K562 (cell line): ENCODE results near the gene ANKDD1A. TPM values are rescaled to one million over a fixed set of nuclear protein-coding genes. Genes with fewer than 3 reads are reported as not detected.

Experiments
- ATAC-seq: fragments of 200-7000 bp; cut with Tn5 transposase; 3 replicates; pipeline ENCODE4 v1.9.1; 2020; ENCODE audit warnings: moderate library complexity
- BruUV-seq: library from RNA; stranded (reverse); fragments of 400-500 nt; replicated peaks from 2 replicates; lab custom pipeline; 2021; lab: Mats Ljungman, UMichigan
- CTCF ChIA-PET: fragments of 300-600 bp; formaldehyde crosslinking; extraction: SDS; loops from one replicate; lab custom pipeline; 2021; ENCODE audit warnings: low intra/inter-chr PET ratio; lab: Yijun Ruan, JAX
- POLR2A ChIA-PET: fragments of 300-600, 350-650 bp; sonication (Branson Sonifier 250); formaldehyde crosslinking; extraction: SDS; loops from one replicate; lab custom pipeline; 2021; ENCODE audit warnings: antibody characterized with exemption, inconsistent platforms; lab: Yijun Ruan, JAX
- DNase-seq, 4 experiments: peaks; one replicate each; pipeline versions ENCODE4 v3.0.0 to v3.0.0-alpha.2; 2011 to 2018; ENCODE audit warnings: low spot score in 3 of 4, mixed read lengths in 3 of 4; ENCODE audit errors: extremely low read depth in 1 of 4
- FAIRE-seq: peaks from 2 replicates; lab custom pipeline; 2011; peaks lifted over from hg19 to GRCh38; lab: Jason Lieb, UNC
- H2AFZ ChIP-seq: 2 replicates; pipeline ENCODE4 v1.6.0; 2011; ENCODE audit warnings: low read depth, low read length, control low read depth, inconsistent platforms
- H3K27ac ChIP-seq: fragments of 200-600 bp; 3 replicates; pipeline ENCODE4 v1.8.0; 2011; ENCODE audit warnings: low read depth, mild to moderate bottlenecking, control low read depth, inconsistent platforms, low read length, moderate library complexity, mixed read lengths; ENCODE audit errors: extremely low read depth
- H3K27me3 ChIP-seq, 2 experiments: fragments of 300-600 bp in 1 of 2; 2 replicates in 1 of 2; 3 replicates in 1 of 2; pipeline versions ENCODE4 v1.6.0 to v1.8.0; 2011; ENCODE audit warnings: inconsistent platforms in 2 of 2, low read length in 2 of 2, mild to moderate bottlenecking in 1 of 2, mixed read lengths in 1 of 2, moderate library complexity in 1 of 2; ENCODE audit not compliant: control insufficient read depth in 2 of 2, insufficient read depth in 2 of 2
- H3K36me3 ChIP-seq: fragments of 300-600 bp; 3 replicates; pipeline ENCODE4 v1.8.0; 2011; ENCODE audit warnings: mild to moderate bottlenecking, low read length, inconsistent platforms; ENCODE audit not compliant: control insufficient read depth, insufficient read depth
- H3K4me1 ChIP-seq, 2 experiments: fragments of 200-600 bp in 1 of 2; replicated peaks in 1 of 2; 2 replicates in 1 of 2; 3 replicates in 1 of 2; pipeline versions ENCODE4 v1.5.1 to v1.8.0; 2011; ENCODE audit warnings: inconsistent platforms in 2 of 2, low read length in 2 of 2, mild to moderate bottlenecking in 1 of 2, mixed read lengths in 1 of 2, moderate library complexity in 1 of 2; ENCODE audit not compliant: control insufficient read depth in 2 of 2, insufficient read depth in 2 of 2
- H3K4me2 ChIP-seq: 2 replicates; pipeline ENCODE4 v1.6.1; 2011; ENCODE audit warnings: low read length, control low read depth, inconsistent platforms, mixed read lengths; ENCODE audit not compliant: insufficient read depth
- H3K4me3 ChIP-seq: fragments of 200-600 bp; sonication (generic), shearing (Covaris generic); 2 replicates; pipeline ENCODE4 v1.5.1; 2016; ENCODE audit warnings: control low read depth, inconsistent platforms
- H3K79me2 ChIP-seq: fragments of 200-600 bp; 3 replicates; pipeline ENCODE4 v1.8.0; 2011; ENCODE audit warnings: low read length, inconsistent platforms; ENCODE audit not compliant: control insufficient read depth, insufficient read depth
- H3K9ac ChIP-seq, 2 experiments: 2 replicates each; pipeline versions ENCODE4 v1.6.0 to v1.6.1; 2011; ENCODE audit warnings: low read depth in 2 of 2, low read length in 2 of 2, control low read depth in 1 of 2, inconsistent platforms in 1 of 2, mild to moderate bottlenecking in 1 of 2, mixed read lengths in 1 of 2; ENCODE audit not compliant: insufficient read depth in 1 of 2
- H3K9me1 ChIP-seq: one replicate; pipeline ENCODE4 v1.6.0; 2011; ENCODE audit warnings: inconsistent platforms, mild to moderate bottlenecking, low read length, moderate library complexity; ENCODE audit not compliant: control insufficient read depth, insufficient read depth
- H3K9me3 ChIP-seq: replicated peaks from 2 replicates; pipeline ENCODE4 v1.5.1; 2011; ENCODE audit warnings: low read depth, low read length, inconsistent platforms; ENCODE audit not compliant: control insufficient read depth, insufficient read depth
- H4K20me1 ChIP-seq: replicated peaks from 2 replicates; pipeline ENCODE4 v1.6.1; 2011; ENCODE audit warnings: low read length, inconsistent platforms, mixed read lengths; ENCODE audit not compliant: control insufficient read depth, insufficient read depth
- ATF7 ChIP-seq: fragments of 450-650 bp; IDR thresholded peaks from 2 replicates; pipeline ENCODE4 v1.7.1; 2014; ENCODE audit warnings: mild to moderate bottlenecking, moderate library complexity
- CBFB ChIP-seq: sonication (generic); formaldehyde crosslinking; IDR thresholded peaks from 2 replicates; pipeline ENCODE4 v1.4.0; 2020; ENCODE audit warnings: mild to moderate bottlenecking, missing genetic modification reagents
- CHD2 ChIP-seq: IDR thresholded peaks from 2 replicates; pipeline ENCODE4 v1.6.1; 2011; ENCODE audit warnings: low read depth, low read length
- EP400 ChIP-seq: fragments of 450-650 bp; IDR thresholded peaks from 2 replicates; pipeline ENCODE4 v1.6.1; 2017; ENCODE audit warnings: antibody characterized with exemption, mild to moderate bottlenecking, moderate library complexity
- FOS ChIP-seq: IDR thresholded peaks from 3 replicates; pipeline ENCODE4 v1.6.1; 2011; ENCODE audit not compliant: insufficient read length; ENCODE audit errors: extremely low read depth
- HLTF ChIP-seq: fragments of 450-650 bp; IDR thresholded peaks from 2 replicates; pipeline ENCODE4 v1.6.1; 2016
- MBD1 ChIP-seq: fragments of 250-450 bp; sonication (Bioruptor Pico); IDR thresholded peaks from 2 replicates; pipeline ENCODE4 v1.8.0; 2022; ENCODE audit warnings: inconsistent platforms
- PHF20 ChIP-seq: fragments of 450-650 bp; IDR thresholded peaks from 2 replicates; pipeline ENCODE4 v1.6.1; 2018; ENCODE audit not compliant: partially characterized antibody
- POLR2AphosphoS5 ChIP-seq: IDR thresholded peaks from 2 replicates; pipeline ENCODE4 v1.6.1; 2011; ENCODE audit warnings: mild to moderate bottlenecking, low read depth, low read length, moderate library complexity; ENCODE audit not compliant: control insufficient read depth, insufficient read depth
- RBM34 ChIP-seq: fragments of 200-400 bp; formaldehyde crosslinking; IDR thresholded peaks from 2 replicates; pipeline ENCODE4 v1.6.1; 2018; ENCODE audit warnings: low read length, borderline replicate concordance; ENCODE audit not compliant: insufficient read depth
- RUNX1 ChIP-seq: sonication (generic); IDR thresholded peaks from 2 replicates; pipeline ENCODE4 v1.6.1; 2016; ENCODE audit warnings: antibody characterized with exemption, low read depth
- SNRNP70 ChIP-seq: fragments of 200-400 bp; formaldehyde crosslinking; optimal IDR thresholded peaks from 2 replicates; pipeline ENCODE3; 2017; ENCODE audit warnings: low read depth, low read length
- SRSF3 ChIP-seq: fragments of 200-400 bp; formaldehyde crosslinking; IDR thresholded peaks from 2 replicates; pipeline ENCODE4 v1.6.1; 2016; ENCODE audit warnings: mild to moderate bottlenecking, low read length, moderate library complexity; ENCODE audit not compliant: insufficient read depth
- USF2 ChIP-seq: sonication (generic); formaldehyde crosslinking; IDR thresholded peaks from 2 replicates; pipeline ENCODE4 v1.5.0; 2020; ENCODE audit warnings: missing genetic modification reagents
- ZNF551 ChIP-seq: fragments of 250-450 bp; sonication (Bioruptor Pico); IDR thresholded peaks from 2 replicates; pipeline ENCODE4 v1.5.0; 2021; ENCODE audit warnings: mild to moderate bottlenecking, moderate library complexity
- WGBS: fragments of 100-300 bp; shearing (Covaris generic); methylation state at CpG from one replicate; pipeline ENCODE4 v1.1.6; 2016; ENCODE audit warnings: low coverage, mixed read lengths; ENCODE audit not compliant: insufficient coverage; ENCODE audit errors: missing lambda C conversion rate; 5-methylcytosine and 5-hydroxymethylcytosine counted together
- in situ Hi-C: fragments of 300-500 bp; cut with MboI; formaldehyde crosslinking; loops from 4 replicates; pipeline ENCODE4 v1.15.0; 2018; ENCODE audit warnings: inconsistent platforms, mixed read lengths
- intact Hi-C: fragments of 100-400 bp; cut with micrococcal nuclease; formaldehyde crosslinking; loops from 2 replicates; pipeline ENCODE4 v1.14.2; 2022
- polyA plus RNA-seq, 8 experiments: library from polyadenylated mRNA; depleted of rRNA in 4 of 8; stranded (reverse) in 5 of 8; unstranded in 3 of 8; fragments of >200 nt; fragmentation: Nextera tagmentation in 2 of 8; fragmentation: Illumina TruSeq in 1 of 8; extraction: Ambion mirVana in 2 of 8; extraction: Trizol in 1 of 8; gene quantifications; 2 replicates each; pipeline versions ENCODE4 v1.2.1 to v1.2.3, GENCODE V29; 2011 to 2014; ENCODE audit warnings: inconsistent platforms in 1 of 8, missing spikeins in 1 of 8
- total RNA-seq, 7 experiments: library from RNA; depleted of rRNA in 6 of 7; stranded (reverse); fragments of >200 nt in 6 of 7; fragmentation: Illumina TruSeq in 2 of 7; extraction: Trizol in 2 of 7; gene quantifications; 2 replicates each; pipeline versions ENCODE4 v1.2.1 to v1.2.3, GENCODE V29; 2011 to 2021; ENCODE audit warnings: low replicate concordance in 1 of 7
- TF ChIP-seq, protein P1 (sequence below): fragments of 200-800 bp; sonication (Bioruptor generic); IDR thresholded peaks from 2 replicates; pipeline ENCODE4 v1.6.1; 2017; ENCODE audit warnings: missing genetic modification characterization, missing compliant biosample characterization
- TF ChIP-seq, protein P2 (sequence below): fragments of 450-650 bp; IDR thresholded peaks from 2 replicates; pipeline ENCODE4 v1.6.1; 2018; ENCODE audit warnings: mild to moderate bottlenecking, low read depth; ENCODE audit not compliant: partially characterized antibody

The ANKDD1A gene
- total and polyA plus RNA-seq, 9 of the 15 experiments (the other 6 are each of a cell fraction or from before 2014, with no cell fraction given) = 0.08 to 0.80 (median 0.43) TPM

DNA sequence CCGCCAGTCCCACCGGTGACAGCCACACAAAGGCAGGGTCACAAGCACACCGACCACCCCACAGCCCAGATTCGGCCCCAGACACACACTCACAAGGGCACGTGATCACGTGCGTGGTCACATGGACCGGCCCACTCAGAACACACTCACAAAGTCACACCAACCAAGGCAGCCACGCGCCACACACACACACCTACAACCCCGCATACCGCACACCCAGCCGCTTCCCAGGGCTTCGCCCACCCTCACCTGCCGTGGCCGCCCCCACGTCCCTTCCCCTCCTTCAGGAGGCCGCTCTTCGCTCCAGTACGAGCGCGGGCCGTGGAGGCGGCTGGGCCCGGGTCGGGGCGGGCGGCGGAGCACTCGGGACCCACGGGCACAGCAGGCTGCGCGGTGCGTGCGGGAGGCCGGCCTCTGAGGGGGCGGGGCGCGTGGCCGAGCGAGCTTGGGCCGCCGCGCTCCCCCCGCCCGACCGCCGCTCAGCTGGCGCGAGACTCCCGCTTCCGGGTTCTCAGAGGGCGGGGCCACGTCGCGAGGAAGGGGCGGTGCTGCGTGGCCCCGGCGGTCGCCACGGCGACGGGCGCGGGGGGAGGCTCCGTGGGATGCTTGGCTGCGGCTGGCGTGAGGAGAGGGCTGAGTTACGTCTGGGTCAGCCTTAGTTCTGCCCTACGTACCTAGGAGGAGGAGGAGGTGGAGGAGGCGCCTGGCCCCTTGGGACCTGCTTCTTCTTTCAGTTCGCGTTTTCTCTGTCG lies 77.9 kb downstream of the ANKDD1A start, which contains the start of gene SPG21:
SPG21 (minus strand) TSS at position 499 of the 752 bp plus-strand sequence. CDS start 6,345 bp downstream, outside the sequence.
- ATAC-seq = peak; percentile 98
- H3K9me1 ChIP-seq = no peaks in the 10 kb centered on the region
- POLR2A ChIA-PET = interaction anchor here (0.6 to 1.7 kb wide), 9 partner anchors 11 to 424 kb away, joined by 3 to 6 read pairs (median 3); partner anchors contain the start of gene RNU5B-1
- H2AFZ ChIP-seq = peak within 1 kb of the TSS; percentile 99
- intact Hi-C loops = no loop called here
- no peaks in the 10 kb centered on the region for H4K20me1 ChIP-seq
- H3K36me3 ChIP-seq = peaks cover 10% of the 10 kb centered on the region; the same call in 1 of the 3 replicates
- peak within 1 kb of the TSS; percentile 91 for H3K4me2 ChIP-seq
- H3K9ac ChIP-seq = peak within 1 kb of the TSS; percentile 87 to 96
- CTCF ChIA-PET = no interaction called here
- no peaks in the 10 kb centered on the region for H3K9me3 ChIP-seq
- BruUV-seq = no TSS peak
- FAIRE-seq = peak; percentile 89
- peak within 1 kb of the TSS; percentile 83 for H3K4me3 ChIP-seq
- DNase-seq = peak; percentile 97 to 98 (median 98)
- in situ Hi-C loops = no loop called here
- peak within 1 kb of the TSS; percentile 85 for H3K27ac ChIP-seq
- under 1% methylated on average over 33 of the region's 75 CpGs for WGBS
- peaks cover 5 to 14% of the 10 kb centered on the region in 2 experiments; a peak in 4 of 5 replicates for H3K4me1 ChIP-seq
- H3K79me2 ChIP-seq = peaks cover 23% of the 10 kb centered on the region
- H3K27me3 ChIP-seq = no peaks in the 10 kb centered on the region
- TF ChIP-seq ZNF551 (CRISPR knock-in tag) = no peak
- TF ChIP-seq RBM34 = no peak
- peak; percentile 2 for TF ChIP-seq FOS
- TF ChIP-seq CBFB (CRISPR knock-in tag) = no peak
- TF ChIP-seq MBD1 (CRISPR knock-in tag) = no peak
- TF ChIP-seq HLTF = peak; percentile 75
- TF ChIP-seq CHD2 = peak; percentile 86
- peak; percentile 75 for TF ChIP-seq ATF7
- peak; percentile 90 for TF ChIP-seq USF2
- peak; percentile 91 for TF ChIP-seq EP400
- no peak for TF ChIP-seq SRSF3
- TF ChIP-seq SNRNP70 = no peak
- TF ChIP-seq, protein P1, sequence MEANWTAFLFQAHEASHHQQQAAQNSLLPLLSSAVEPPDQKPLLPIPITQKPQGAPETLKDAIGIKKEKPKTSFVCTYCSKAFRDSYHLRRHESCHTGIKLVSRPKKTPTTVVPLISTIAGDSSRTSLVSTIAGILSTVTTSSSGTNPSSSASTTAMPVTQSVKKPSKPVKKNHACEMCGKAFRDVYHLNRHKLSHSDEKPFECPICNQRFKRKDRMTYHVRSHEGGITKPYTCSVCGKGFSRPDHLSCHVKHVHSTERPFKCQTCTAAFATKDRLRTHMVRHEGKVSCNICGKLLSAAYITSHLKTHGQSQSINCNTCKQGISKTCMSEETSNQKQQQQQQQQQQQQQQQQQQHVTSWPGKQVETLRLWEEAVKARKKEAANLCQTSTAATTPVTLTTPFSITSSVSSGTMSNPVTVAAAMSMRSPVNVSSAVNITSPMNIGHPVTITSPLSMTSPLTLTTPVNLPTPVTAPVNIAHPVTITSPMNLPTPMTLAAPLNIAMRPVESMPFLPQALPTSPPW (CRISPR knock-in tag) = peak; percentile 100
- peak; percentile 55; the same call in 1 of the 2 replicates for TF ChIP-seq POLR2AphosphoS5
- TF ChIP-seq, protein P2, sequence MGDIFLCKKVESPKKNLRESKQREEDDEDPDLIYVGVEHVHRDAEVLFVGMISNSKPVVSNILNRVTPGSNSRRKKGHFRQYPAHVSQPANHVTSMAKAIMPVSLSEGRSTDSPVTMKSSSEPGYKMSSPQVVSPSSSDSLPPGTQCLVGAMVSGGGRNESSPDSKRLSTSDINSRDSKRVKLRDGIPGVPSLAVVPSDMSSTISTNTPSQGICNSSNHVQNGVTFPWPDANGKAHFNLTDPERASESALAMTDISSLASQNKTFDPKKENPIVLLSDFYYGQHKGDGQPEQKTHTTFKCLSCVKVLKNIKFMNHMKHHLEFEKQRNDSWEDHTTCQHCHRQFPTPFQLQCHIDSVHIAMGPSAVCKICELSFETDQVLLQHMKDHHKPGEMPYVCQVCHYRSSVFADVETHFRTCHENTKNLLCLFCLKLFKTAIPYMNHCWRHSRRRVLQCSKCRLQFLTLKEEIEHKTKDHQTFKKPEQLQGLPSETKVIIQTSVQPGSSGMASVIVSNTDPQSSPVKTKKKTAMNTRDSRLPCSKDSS = no peak
- TF ChIP-seq RUNX1 = no peak
- TF ChIP-seq PHF20 = peak; percentile 83
